HUES64 (cell line): ENCODE data around the gene ANKRD55.
"Not testable (repeated sequence)": the region's sequence is repeated elsewhere in the genome, so short reads cannot be mapped to it uniquely, and the experiment has no call there.

Experiments
- H3K27ac ChIP-seq: 2 replicates; pipeline ENCODE4 v1.7.0; 2013; ENCODE audit warnings: low read depth, low read length, inconsistent platforms
- H3K27me3 ChIP-seq: 2 replicates; pipeline ENCODE4 v1.6.1; 2013; ENCODE audit warnings: mild to moderate bottlenecking, low read length; ENCODE audit not compliant: insufficient read depth
- H3K36me3 ChIP-seq: 2 replicates; pipeline ENCODE4 v1.6.1; 2013; ENCODE audit warnings: mild to moderate bottlenecking, low read length; ENCODE audit not compliant: insufficient read depth
- H3K4me1 ChIP-seq: 2 replicates; pipeline ENCODE4 v1.6.1; 2013; ENCODE audit warnings: mild to moderate bottlenecking, low read length, moderate library complexity; ENCODE audit not compliant: insufficient read depth
- H3K4me3 ChIP-seq: 2 replicates; pipeline ENCODE4 v1.5.1; 2013; ENCODE audit warnings: mild to moderate bottlenecking, low read length, moderate library complexity
- H3K9ac ChIP-seq: 2 replicates; pipeline ENCODE4 v1.6.1; 2013; ENCODE audit warnings: mild to moderate bottlenecking, low read depth, low read length
- H3K9me3 ChIP-seq: 2 replicates; pipeline ENCODE4 v1.6.1; 2013; ENCODE audit warnings: low read depth, low read length; ENCODE audit not compliant: insufficient read depth
- WGBS: fragments of 150-250, 120-280 bp; methylation state at CpG from one replicate; pipeline ENCODE4 v1.1.7; 2013; ENCODE audit warnings: missing lambda C conversion rate; 5-methylcytosine and 5-hydroxymethylcytosine counted together

The ANKRD55 gene

DNA sequence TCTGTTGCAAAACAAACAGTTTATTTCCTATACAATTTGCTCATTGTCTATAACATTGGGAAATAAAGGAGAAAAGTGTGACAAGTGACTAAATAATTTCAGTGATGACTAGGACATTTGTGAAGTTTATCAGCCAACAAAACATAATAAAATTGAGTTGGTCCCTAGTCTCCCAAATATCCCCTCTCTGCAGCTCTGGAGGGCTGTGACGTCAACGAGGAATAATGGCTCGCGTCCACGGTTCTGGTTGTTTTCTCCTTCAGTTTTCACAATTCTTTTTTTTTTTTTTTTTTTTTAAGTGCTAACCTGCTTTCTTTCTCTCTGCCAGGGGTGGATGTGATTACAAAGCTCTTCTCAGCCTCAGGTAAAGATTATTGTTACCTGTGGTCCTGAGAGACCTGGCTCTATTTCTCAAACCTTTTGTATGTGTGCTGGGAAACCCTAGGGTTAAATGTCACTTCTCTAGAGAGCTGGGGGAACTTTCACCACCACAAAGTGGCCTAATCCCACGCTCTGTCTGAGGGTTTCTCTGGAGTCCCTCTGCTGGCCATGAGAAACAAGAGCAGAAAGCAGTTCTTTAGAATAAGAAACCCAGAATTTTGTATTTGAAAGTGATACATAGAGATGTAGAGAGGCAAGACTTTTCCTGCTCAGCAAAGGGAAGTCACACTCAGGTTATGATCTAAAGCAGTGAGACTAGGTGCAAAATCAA, 36.2 kb upstream of the ANKRD55 start:
- Histone ChIP-seq H3K36me3 (no peaks in the 10 kb centered on the region), H3K9ac (no peak overlapping the region), H3K27ac (no peak overlapping the region), H3K4me3 (no peak overlapping the region), H3K27me3 (no peaks in the 10 kb centered on the region), H3K9me3 (no peaks in the 10 kb centered on the region), H3K4me1 (no peaks in the 10 kb centered on the region)
- WGBS: 65% methylated on average over 6 of the region's 6 CpGs

DNA sequence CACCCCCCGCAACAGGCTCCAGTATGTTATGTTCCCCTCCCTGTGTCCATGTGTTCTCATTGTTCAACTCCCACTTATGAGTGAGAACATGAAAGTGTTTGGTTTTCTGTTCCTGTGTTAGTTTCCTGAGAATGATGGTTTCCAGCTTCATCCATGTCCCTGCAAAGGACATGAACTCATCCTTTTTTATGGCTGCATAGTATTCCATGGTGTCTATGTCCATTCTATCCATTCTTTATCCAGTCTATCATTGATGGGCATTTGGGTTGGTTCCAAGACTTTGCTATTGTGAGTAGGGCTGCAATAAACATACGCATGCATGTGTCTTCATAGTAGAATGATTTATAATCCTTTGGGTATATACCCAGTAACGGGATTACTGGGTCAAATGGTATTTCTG, 35.6 kb upstream of the ANKRD55 start:
- not testable (repeated sequence) for H3K4me3 ChIP-seq, H3K27ac ChIP-seq, H3K36me3 ChIP-seq, H3K9me3 ChIP-seq, H3K4me1 ChIP-seq, H3K27me3 ChIP-seq, H3K9ac ChIP-seq
- WGBS: 94% methylated on average over 2 of the region's 3 CpGs

DNA sequence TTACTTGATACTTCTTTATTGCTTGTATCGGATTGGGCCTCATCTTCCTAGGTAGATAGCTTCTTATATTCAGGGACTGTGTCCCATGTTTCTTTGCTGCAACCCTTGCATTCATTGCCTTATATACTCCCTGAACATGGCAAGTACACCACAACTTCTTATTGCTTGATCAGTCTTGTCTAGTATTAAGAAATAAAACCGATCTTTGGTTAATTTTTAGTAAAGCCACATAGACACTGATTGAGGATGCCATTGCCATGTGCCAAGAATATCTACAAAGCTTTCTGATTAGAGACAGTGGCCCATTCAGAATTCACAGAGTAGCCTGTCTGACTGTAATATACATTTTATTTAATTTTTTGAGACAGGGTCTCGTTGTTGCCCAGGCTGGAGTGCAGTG, 34.7 kb upstream of the ANKRD55 start:
- no peak overlapping the region for H3K9ac ChIP-seq
- no peak overlapping the region for H3K4me3 ChIP-seq
- H3K27me3 ChIP-seq: no peaks in the 10 kb centered on the region
- no peaks in the 10 kb centered on the region for H3K4me1 ChIP-seq
- no peaks in the 10 kb centered on the region for H3K9me3 ChIP-seq
- H3K27ac ChIP-seq: no peak overlapping the region
- H3K36me3 ChIP-seq: no peaks in the 10 kb centered on the region
- 100% methylated on average over 3 of the region's 3 CpGs for WGBS

DNA sequence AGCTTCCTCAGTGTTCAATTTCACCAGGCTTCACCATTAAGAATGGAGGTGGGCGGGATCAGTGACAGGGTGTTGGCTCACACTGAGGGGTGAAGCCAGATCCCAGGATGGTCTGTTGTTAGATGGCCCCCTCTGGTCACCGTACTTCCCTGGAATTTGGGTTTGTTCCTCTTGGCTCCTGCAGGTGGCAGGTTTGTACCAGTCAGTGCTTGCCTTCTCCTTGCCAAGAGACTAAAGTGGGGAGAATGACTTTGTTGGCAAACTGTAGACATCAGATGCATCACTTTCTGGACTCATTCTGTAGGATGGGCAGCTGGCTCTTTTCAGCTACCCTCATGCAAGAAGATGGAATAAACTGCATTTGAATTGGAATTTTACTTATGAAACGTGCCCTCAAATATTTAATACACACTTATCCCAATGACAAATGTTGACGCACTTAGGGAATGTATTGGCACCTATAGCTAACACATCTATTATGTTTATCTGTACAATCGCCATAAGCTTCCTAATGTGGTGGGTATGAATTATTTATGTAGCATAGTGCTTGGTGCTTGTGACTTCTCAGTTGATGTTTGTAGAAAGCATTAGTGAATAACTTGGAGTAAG, 31.4 kb upstream of the ANKRD55 start:
- Histone ChIP-seq H3K27ac (no peak overlapping the region), H3K4me1 (no peaks in the 10 kb centered on the region), H3K9ac (no peak overlapping the region), H3K4me3 (no peak overlapping the region), H3K36me3 (no peaks in the 10 kb centered on the region), H3K27me3 (no peaks in the 10 kb centered on the region), H3K9me3 (no peaks in the 10 kb centered on the region)
- WGBS: 63% methylated on average over 5 of the region's 5 CpGs

DNA sequence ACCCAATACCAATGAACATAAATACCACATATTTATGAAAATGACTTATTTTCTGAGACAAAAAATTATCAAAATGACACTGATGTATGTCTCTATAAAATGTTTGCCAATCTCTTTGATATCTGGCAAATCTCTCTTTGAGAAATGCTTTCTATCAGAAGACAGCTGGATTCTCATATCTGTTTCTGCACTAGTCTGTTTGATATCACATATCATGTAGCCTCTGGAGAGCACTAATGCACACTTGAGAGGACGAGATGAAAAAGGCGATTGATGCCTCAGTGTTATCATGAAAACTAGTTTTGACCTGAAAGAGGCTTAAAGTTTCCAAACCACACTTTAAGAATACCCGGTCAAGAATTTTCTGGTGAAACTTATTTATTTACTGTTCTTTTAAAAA, 29.1 kb upstream of the ANKRD55 start:
- Histone ChIP-seq H3K27ac (no peak overlapping the region), H3K9me3 (peaks cover 5% of the 10 kb centered on the region; the same call in 1 of the 2 replicates), H3K4me1 (no peaks in the 10 kb centered on the region), H3K4me3 (no peak overlapping the region), H3K36me3 (no peaks in the 10 kb centered on the region), H3K27me3 (no peaks in the 10 kb centered on the region), H3K9ac (no peak overlapping the region)
- 94% methylated on average over 2 of the region's 3 CpGs for WGBS

DNA sequence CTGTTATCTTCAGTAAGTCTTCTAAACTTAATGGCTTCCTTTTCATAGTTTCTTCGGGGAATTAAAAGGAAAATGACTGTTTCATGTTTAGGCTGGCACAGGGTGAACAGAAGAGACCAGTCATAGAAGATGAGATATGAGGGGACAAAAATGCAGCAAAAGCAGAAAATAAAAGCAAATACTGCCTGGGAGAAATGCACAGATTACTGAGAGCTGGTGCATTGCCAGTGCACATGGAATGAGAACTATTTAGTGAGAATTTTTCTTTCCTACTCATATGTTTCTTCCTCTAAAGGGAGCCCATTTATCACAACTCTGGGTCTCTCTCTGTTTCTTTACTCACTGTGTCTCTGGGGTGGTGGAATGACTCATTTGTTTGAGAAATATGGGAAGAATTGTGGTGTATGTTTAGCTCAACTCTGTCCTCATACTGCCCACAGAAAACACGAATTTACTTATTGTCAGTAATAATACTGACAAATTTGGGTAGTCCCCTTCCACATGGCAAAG, 25.9 kb upstream of the ANKRD55 start:
- Histone ChIP-seq H3K27me3 (no peaks in the 10 kb centered on the region), H3K9me3 (peaks cover 5% of the 10 kb centered on the region; the same call in 1 of the 2 replicates), H3K4me3 (no peak overlapping the region), H3K4me1 (no peaks in the 10 kb centered on the region), H3K27ac (no peak overlapping the region), H3K9ac (no peak overlapping the region), H3K36me3 (no peaks in the 10 kb centered on the region)
- 88% methylated on average over 2 of the region's 2 CpGs for WGBS

DNA sequence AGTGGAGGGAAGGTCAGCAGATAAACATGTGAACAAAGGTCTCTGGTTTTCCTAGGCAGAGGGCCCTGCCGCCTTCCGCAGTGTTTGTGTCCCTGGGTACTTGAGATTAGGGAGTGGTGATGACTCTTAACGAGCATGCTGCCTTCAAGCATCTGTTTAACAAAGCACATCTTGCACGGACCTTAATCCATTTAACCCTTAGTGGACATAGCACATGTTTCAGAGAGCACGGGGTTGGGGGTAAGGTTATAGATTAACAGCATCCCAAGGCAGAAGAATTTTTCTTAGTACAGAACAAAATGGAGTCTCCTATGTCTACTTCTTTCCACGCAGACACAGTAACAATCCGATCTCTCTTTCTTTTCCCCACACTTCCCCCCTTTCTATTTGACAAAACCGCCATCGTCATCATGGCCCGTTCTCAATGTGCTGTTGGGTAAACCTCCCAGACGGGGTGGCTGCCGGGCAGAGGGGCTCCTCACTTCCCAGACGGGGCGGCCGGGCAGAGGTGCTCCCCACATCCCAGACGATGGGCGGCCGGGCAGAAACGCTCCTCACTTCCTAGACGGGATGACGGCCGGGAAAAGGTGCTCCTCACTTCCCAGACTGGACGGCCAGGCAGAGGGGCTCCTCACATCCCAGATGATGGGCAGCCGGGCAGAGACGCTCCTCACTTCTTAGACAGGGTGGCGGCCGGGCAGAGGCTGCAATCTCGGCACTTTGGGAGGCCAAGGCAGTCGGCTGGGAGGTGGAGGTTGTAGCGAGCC, 24.8 kb upstream of the ANKRD55 start:
- H3K27ac ChIP-seq, H3K27me3 ChIP-seq, H3K9me3 ChIP-seq, H3K4me3 ChIP-seq, H3K36me3 ChIP-seq, H3K9ac ChIP-seq, H3K4me1 ChIP-seq: not testable (repeated sequence)
- 96% methylated on average over 24 of the region's 30 CpGs for WGBS

DNA sequence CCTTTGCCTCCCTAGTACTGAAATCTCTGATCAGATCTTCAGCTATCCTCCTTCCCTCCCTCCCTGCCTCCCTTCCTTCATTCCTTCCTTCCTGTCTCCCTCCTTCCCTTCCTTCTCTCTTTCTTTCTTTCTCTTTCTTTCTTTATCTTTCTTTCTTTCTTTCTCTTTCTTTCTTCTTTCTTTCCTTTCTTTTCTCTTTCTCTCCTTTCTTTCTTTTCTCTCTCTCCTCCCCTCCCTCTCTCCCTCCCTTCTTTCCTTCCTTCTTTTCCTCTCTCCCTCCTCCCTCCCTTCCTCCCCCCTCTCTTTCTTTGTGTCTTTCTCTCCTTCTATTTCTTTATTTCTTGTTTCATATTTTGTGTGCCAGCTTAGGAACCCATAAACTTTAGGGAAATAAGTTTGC, 23.9 kb upstream of the ANKRD55 start:
- H3K9ac ChIP-seq: no peak overlapping the region
- no peak overlapping the region for H3K27ac ChIP-seq
- peaks cover 5% of the 10 kb centered on the region; the same call in 1 of the 2 replicates for H3K9me3 ChIP-seq
- H3K36me3 ChIP-seq: no peaks in the 10 kb centered on the region
- no peaks in the 10 kb centered on the region for H3K4me1 ChIP-seq
- no peak overlapping the region for H3K4me3 ChIP-seq
- H3K27me3 ChIP-seq: no peaks in the 10 kb centered on the region

DNA sequence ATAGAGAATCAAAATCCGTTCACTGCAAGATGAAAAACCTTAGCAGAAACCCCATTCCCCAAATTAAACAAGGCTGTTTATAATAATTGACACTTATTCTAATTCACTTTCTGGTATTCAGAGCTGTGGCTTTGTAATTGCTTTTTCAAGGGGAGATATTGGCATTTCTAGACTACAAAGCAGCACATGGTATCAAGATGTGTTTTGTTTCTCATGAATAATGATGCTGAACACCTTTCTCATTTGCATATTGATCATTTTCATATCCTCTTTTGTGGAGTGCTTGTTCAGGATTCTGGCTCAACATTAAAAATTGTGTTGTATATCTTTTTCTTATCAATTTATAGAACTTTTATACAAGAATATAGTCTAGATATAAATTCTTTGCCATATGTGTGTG, 22.4 kb upstream of the ANKRD55 start:
- Histone ChIP-seq H3K36me3 (no peaks in the 10 kb centered on the region), H3K9ac (no peak overlapping the region), H3K27me3 (no peaks in the 10 kb centered on the region), H3K27ac (no peak overlapping the region), H3K4me1 (no peaks in the 10 kb centered on the region), H3K4me3 (no peak overlapping the region), H3K9me3 (peaks cover 5% of the 10 kb centered on the region; the same call in 1 of the 2 replicates)
- 90% methylated on average over 1 of the region's 1 CpG for WGBS

DNA sequence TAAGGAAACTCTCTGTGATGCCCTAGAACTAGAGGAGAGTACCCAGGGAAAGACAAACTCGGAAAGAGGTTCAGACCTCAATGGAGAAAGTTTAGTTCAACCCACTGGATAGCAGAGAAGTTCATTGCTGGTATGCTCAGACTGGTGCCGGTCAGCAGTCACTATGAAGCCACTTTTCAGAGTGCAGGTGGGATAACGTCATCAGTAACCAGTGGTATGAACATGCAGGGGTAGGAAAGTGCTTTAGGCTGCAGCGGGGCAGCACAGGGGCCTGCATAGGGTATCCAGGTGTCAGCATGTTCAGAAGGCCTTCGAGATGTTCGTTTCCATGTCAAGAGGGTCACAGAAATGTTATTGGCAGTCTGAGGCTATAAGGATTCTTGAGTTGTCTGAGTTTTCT, 20.8 kb upstream of the ANKRD55 start:
- WGBS: 90% methylated on average over 6 of the region's 6 CpGs
- Histone ChIP-seq H3K9me3 (peaks cover 2% of the 10 kb centered on the region; the same call in 1 of the 2 replicates), H3K9ac (no peak overlapping the region), H3K4me3 (no peak overlapping the region), H3K4me1 (no peaks in the 10 kb centered on the region), H3K36me3 (no peaks in the 10 kb centered on the region), H3K27me3 (no peaks in the 10 kb centered on the region), H3K27ac (no peak overlapping the region)

DNA sequence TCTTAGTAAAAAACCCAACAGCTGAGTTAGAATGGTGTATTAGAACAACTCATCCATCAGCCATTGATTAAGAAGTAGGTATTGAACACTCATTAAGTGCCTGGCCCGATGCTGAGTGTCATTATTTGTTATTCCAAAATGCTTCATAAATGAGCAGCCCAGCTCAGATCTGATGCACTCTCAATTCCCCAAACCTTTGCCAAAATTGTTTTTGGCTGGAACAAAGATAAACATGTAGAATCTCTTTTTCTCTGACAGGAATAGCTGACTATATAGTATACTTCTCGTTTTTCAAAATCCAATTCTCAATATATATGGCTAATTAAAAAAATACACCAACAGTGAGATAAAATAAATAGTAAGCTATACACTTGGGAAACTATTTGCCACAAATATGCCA, 20.0 kb upstream of the ANKRD55 start:
- H3K27ac ChIP-seq: no peak overlapping the region
- H3K27me3 ChIP-seq: no peaks in the 10 kb centered on the region
- H3K36me3 ChIP-seq: no peaks in the 10 kb centered on the region
- no peaks in the 10 kb centered on the region for H3K4me1 ChIP-seq
- H3K9ac ChIP-seq: no peak overlapping the region
- no peaks in the 10 kb centered on the region for H3K9me3 ChIP-seq
- WGBS: 100% methylated on average over 1 of the region's 2 CpGs
- no peak overlapping the region for H3K4me3 ChIP-seq
